Mucosa of descending colon (tissue), 3 donors: ENCODE data around the gene MBD3L5. TPM values are rescaled to one million over a fixed set of nuclear protein-coding genes. Genes with fewer than 3 reads are reported as not detected.
A peak's percentile ranks its signal among the peaks of the same experiment; 100 is the strongest.

Experiments used
- ATAC-seq: fragments of 200-7000 bp; cut with Tn5 transposase; one replicate; pipeline ENCODE4 v1.9.1; 2020; ENCODE audit warnings: mild to moderate bottlenecking, moderate library complexity
- DNase-seq, 3 donors: peaks; one replicate each; pipeline ENCODE4 v3.0.0-alpha.2; 2020
- H3K36me3 ChIP-seq: fragments of 200-600 bp; one replicate; pipeline ENCODE4 v1.8.0; 2021; ENCODE audit warnings: low read depth, mild to moderate bottlenecking
- H3K4me1 ChIP-seq: fragments of 200-600 bp; one replicate; pipeline ENCODE4 v1.8.0; 2021; ENCODE audit warnings: low read depth, mild to moderate bottlenecking
- H3K4me3 ChIP-seq: fragments of 200-600 bp; one replicate; pipeline ENCODE4 v1.8.0; 2021; ENCODE audit warnings: mild to moderate bottlenecking
- H3K9me3 ChIP-seq: fragments of 200-600 bp; one replicate; pipeline ENCODE4 v1.8.0; 2021; ENCODE audit warnings: mild to moderate bottlenecking
- CTCF ChIP-seq: fragments of 200-600 bp; IDR thresholded peaks from one replicate; pipeline ENCODE4 v1.8.0; 2022; ENCODE audit warnings: antibody characterized with exemption, mild to moderate bottlenecking
- intact Hi-C, 2 donors: fragments of 100-400 bp; cut with DNase I in 1 of 2; cut with micrococcal nuclease in 1 of 2; formaldehyde crosslinking; loops; one replicate each; pipeline versions ENCODE4 v1.11.0 to v1.11.1; 2022; cut with DNase I, micrococcal nuclease
- total RNA-seq, 3 donors: library from RNA; stranded (reverse); fragmentation: NEBNext Ultra II Directional in 2 of 3; extraction: Animal tissue kit (Norgen Biotek cat#: 25700) in 2 of 3; gene quantifications; one replicate each; pipeline versions ENCODE4 v1.2.1 to v1.2.4, GENCODE V29; 2021 to 2023
- donor health status: DM: no; HTN: no; CAD: no; lungs with moderate emphysema.
- donor health status: DM: no; HTN: no; CAD: no.
- donor health status: DM: no; HTN: yes; CAD: no.

Gene MBD3L5
- total RNA-seq, 3 donors from 2014 or later: not detected

GRCh38 chr19:6997679-6998445 is 32.5 kb upstream of the MBD3L5 start:
- H3K9me3 ChIP-seq: no peaks in the 10 kb centered on the region
- DNase-seq: peak in 1 of 3 donors; percentile 6
- no peak for ATAC-seq
- H3K4me1 ChIP-seq: no peaks in the 10 kb centered on the region
- no peak overlapping the region for H3K4me3 ChIP-seq
- no peaks in the 10 kb centered on the region for H3K36me3 ChIP-seq
- no peak for TF ChIP-seq CTCF
- intact Hi-C loops: no loop called here

- ATAC-seq (no peak), DNase-seq (no peak)
- Histone ChIP-seq H3K4me3 (no peak overlapping the region), H3K36me3 (no peaks in the 10 kb centered on the region), H3K4me1 (no peaks in the 10 kb centered on the region), H3K9me3 (no peaks in the 10 kb centered on the region)
- intact Hi-C loops: no loop called here
- no peak for TF ChIP-seq CTCF
These were observed 30.4 kb upstream of the MBD3L5 start for GRCh38 chr19:6999933-7000332.

GRCh38 chr19:7000333-7000732 is 30.0 kb upstream of the MBD3L5 start:
- intact Hi-C loops: no loop called here
- no peaks in the 10 kb centered on the region for H3K4me1 ChIP-seq
- no peak for DNase-seq
- TF ChIP-seq CTCF: no peak
- ATAC-seq: no peak
- H3K9me3 ChIP-seq: no peaks in the 10 kb centered on the region
- H3K36me3 ChIP-seq: no peaks in the 10 kb centered on the region
- H3K4me3 ChIP-seq: no peak overlapping the region

GRCh38 chr19:7000816-7001215 is 29.6 kb upstream of the MBD3L5 start:
- TF ChIP-seq CTCF: no peak
- Histone ChIP-seq H3K4me3 (no peak overlapping the region), H3K36me3 (no peaks in the 10 kb centered on the region), H3K4me1 (no peaks in the 10 kb centered on the region), H3K9me3 (no peaks in the 10 kb centered on the region)
- no peak for ATAC-seq
- intact Hi-C loops: no loop called here
- DNase-seq: no peak

GRCh38 chr19:7004313-7004931 is 26.0 kb upstream of the MBD3L5 start:
- no peaks in the 10 kb centered on the region for H3K36me3 ChIP-seq
- DNase-seq (no peak), ATAC-seq (peak; percentile 61)
- H3K4me1 ChIP-seq: no peaks in the 10 kb centered on the region
- TF ChIP-seq CTCF: no peak
- H3K9me3 ChIP-seq: no peaks in the 10 kb centered on the region
- no peak overlapping the region for H3K4me3 ChIP-seq
- intact Hi-C loops: no loop called here
